Large intestine (tissue), 3 donors: ENCODE data around the gene PAMR1. TPM values are rescaled to one million over a fixed set of nuclear protein-coding genes. Genes with fewer than 3 reads are reported as not detected.

Experiments used
- DNase-seq, 2 donors: peaks; one replicate each; pipeline versions ENCODE4 v3.0.0 to v3.0.0-alpha.2; 2013
- H3K27ac ChIP-seq: one replicate; pipeline ENCODE4 v1.5.1; 2013; ENCODE audit warnings: low read length
- H3K27me3 ChIP-seq: 2 replicates; pipeline ENCODE4 v1.6.1; 2013; ENCODE audit warnings: low read length; ENCODE audit not compliant: control insufficient read depth, insufficient read depth
- H3K36me3 ChIP-seq: 2 replicates; pipeline ENCODE4 v1.6.1; 2013; ENCODE audit warnings: low read length; ENCODE audit not compliant: control insufficient read depth, insufficient read depth
- H3K4me1 ChIP-seq: one replicate; pipeline ENCODE4 v1.6.1; 2013; ENCODE audit warnings: low read length; ENCODE audit not compliant: control insufficient read depth, insufficient read depth
- H3K4me3 ChIP-seq: one replicate; pipeline ENCODE4 v1.5.1; 2013; ENCODE audit warnings: low read length
- H3K9me3 ChIP-seq: one replicate; pipeline ENCODE4 v1.6.1; 2013; ENCODE audit warnings: mild to moderate bottlenecking, low read depth, low read length, moderate library complexity; ENCODE audit not compliant: control insufficient read depth
- WGBS: methylation state at CpG from one replicate; pipeline ENCODE4 v1.1.5; 2013; ENCODE audit warnings: low lambda C conversion rate; ENCODE audit not compliant: insufficient coverage; 5-methylcytosine and 5-hydroxymethylcytosine counted together
- polyA plus RNA-seq: library from polyadenylated mRNA; unstranded; fragments of 120-200 nt; gene quantifications from one replicate; pipeline ENCODE4 v1.2.1, GENCODE V29; 2013

PAMR1 gene
- polyA plus RNA-seq, 1 donor: 8.3 TPM

DNA sequence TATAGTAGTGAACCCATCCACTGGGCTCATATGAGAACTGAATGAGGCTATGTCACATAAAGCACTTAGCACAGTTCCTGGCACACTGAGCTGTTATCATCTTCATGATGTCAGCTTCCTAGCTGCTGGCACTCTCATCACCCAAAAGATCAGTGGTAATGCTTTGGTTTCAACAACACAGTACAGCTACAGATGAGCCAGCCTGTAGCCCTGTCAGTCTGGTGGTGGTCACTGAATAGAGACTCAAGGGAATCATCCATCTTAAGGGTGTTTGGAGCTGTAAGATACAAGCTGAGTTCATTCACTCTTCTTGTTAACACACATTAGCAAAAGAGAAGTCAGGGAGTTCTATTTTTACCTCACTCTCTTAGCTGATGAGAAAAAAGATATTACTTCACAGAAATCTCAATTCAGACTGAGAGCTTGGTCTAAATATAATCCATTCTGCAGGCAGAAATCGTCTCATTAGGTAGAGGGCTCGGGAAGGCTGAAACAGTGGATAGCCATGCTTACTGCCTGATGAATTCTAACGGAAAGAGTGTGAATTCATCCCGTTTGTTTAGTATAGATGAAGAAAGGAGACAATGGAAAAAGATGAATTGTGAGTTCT, 99.7 kb downstream of the PAMR1 start:
- no peaks in the 10 kb centered on the region for H3K36me3 ChIP-seq
- H3K27ac ChIP-seq: no peak overlapping the region
- 70% methylated on average over 4 of the region's 4 CpGs for WGBS
- H3K9me3 ChIP-seq: no peaks in the 10 kb centered on the region
- H3K4me3 ChIP-seq: no peak overlapping the region
- H3K4me1 ChIP-seq: no peaks in the 10 kb centered on the region
- no peak for DNase-seq
- peaks cover 60% of the 10 kb centered on the region for H3K27me3 ChIP-seq

DNA sequence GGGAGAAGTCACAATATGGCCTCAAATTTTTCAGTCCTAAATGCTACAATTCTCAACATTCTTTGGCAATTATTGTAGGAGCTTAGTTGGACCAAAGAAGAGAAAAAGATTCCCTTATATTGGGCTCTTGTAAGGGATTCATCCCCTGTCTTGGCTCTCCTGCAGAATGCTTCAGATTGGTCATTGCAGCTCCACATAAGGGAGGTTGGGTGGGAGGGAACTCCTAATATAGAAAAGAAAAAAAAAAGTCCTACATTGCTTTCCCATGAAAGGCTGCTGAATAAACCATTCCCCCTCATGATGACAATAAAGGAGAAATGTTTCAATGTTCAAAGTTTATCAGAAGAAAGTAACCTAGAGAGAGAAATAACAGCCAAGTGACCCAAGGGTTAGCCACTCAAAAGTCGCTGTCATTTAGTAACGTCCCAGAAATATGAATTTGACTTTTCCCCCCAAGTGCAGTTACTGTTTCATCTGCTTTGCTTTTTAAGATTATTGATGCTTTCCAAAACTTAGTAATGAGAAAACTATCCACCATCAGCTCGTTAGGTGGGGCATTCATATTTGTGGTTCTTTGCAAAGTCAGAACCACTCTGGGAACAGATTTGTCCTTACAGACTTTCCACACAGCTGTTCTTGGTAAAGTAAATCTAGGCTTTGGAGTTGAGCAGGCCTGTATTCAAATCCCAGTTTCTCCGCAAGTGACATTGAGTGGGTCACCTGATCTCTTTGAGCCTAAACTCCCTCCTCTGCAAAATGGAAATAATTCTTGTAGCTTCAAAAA, 101.1 kb downstream of the PAMR1 start:
- no peak overlapping the region for H3K4me3 ChIP-seq
- no peak for DNase-seq
- peaks cover 66% of the 10 kb centered on the region for H3K27me3 ChIP-seq
- H3K9me3 ChIP-seq: peaks cover 4% of the 10 kb centered on the region
- no peaks in the 10 kb centered on the region for H3K36me3 ChIP-seq
- H3K27ac ChIP-seq: no peak overlapping the region
- WGBS: no CpG with 5 or more reads among the region's 4 CpGs
- peaks cover 2% of the 10 kb centered on the region for H3K4me1 ChIP-seq

GRCh38 chr11:35420371-35420770, 105.0 kb downstream of the PAMR1 start:
- Histone ChIP-seq H3K27me3 (peaks cover 85% of the 10 kb centered on the region), H3K4me1 (peaks cover 2% of the 10 kb centered on the region), H3K9me3 (peaks cover 8% of the 10 kb centered on the region), H3K36me3 (no peaks in the 10 kb centered on the region), H3K4me3 (peak overlapping the region; percentile 24), H3K27ac (no peak overlapping the region)
- no peak for DNase-seq
- no CpG with 5 or more reads among the region's 17 CpGs for WGBS

DNA sequence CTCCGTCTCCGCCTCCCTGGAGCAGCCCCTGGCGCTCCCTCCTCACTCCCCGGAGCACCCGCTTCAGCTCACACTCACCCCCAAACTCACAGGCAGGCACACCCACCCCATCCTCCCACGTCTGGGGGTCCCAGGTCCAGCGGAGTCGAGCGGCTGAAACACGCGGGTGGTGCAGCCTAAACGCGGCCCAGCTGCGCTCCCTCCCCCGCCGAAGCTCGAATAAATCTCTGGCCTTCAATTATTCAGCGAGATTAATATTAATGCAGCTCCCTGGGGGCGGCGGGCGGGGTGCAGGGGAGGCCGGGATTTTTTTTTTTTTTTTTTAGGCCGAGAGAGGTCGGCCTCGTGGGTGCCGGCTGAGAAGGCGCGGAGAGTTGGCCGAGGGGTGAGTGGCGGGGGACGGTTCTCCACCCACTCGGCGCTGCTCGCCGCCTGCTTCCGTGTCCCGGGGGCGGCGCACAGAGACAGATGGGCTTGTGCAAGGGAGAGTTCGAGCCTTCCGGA, 105.5 kb downstream of the PAMR1 start:
- Histone ChIP-seq H3K36me3 (no peaks in the 10 kb centered on the region), H3K27me3 (peaks cover 88% of the 10 kb centered on the region), H3K4me1 (peaks cover 2% of the 10 kb centered on the region), H3K4me3 (peak overlapping the region; percentile 24), H3K9me3 (peaks cover 8% of the 10 kb centered on the region), H3K27ac (no peak overlapping the region)
- WGBS: no CpG with 5 or more reads among the region's 41 CpGs
- DNase-seq: no peak

DNA sequence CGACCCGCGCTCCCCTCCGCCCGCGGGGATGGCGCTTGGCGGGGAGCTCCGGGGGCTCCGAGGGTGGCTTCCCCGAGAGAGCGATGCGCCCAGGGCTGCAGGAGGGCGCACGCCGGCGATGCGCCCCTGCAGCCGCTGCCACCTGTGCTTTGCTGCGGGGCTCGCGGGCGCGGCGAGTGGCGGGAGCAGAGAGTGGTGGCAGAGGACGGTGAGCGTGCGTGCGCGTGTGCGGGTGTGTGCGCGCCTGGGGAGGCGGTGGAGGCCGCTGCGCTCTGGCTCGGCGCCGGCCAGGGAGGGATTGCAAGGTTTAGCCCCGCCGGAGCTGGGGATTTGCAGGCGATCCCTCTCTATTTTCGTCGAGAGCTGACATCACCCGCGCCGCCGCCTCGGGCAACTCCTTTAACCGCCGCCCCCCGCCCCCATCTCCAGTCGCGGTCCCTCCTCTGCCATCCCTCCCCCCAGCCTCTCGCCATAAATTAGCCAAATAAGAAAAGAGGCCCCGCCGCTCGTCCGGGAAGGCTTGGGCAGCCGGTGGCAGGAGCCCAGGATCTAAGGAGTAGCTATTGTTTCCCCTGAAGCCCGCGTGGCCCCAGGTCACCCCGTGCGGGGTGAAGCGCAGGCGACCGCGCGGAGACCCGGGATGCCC, 106.1 kb downstream of the PAMR1 start, which contains the start of gene SLC1A2:
Gene SLC1A2 (minus strand): TSS at position 375 of the 646 bp plus-strand sequence. CDS start 592 bp downstream, outside the sequence.
- no CpG with 5 or more reads among the region's 71 CpGs for WGBS
- Histone ChIP-seq H3K4me3 (peak within 1 kb of the TSS; percentile 30), H3K9me3 (peaks cover 8% of the 10 kb centered on the region), H3K27ac (no peak within 1 kb of the TSS), H3K27me3 (peaks cover 90% of the 10 kb centered on the region), H3K4me1 (peaks cover 2% of the 10 kb centered on the region), H3K36me3 (no peaks in the 10 kb centered on the region)
- DNase-seq: peak in 1 of 2 donors; percentile 16

- no peak overlapping the region for H3K27ac ChIP-seq
- H3K4me1 ChIP-seq: peaks cover 2% of the 10 kb centered on the region
- peak overlapping the region; percentile 30 for H3K4me3 ChIP-seq
- H3K36me3 ChIP-seq: no peaks in the 10 kb centered on the region
- peaks cover 86% of the 10 kb centered on the region for H3K27me3 ChIP-seq
- WGBS: no CpG with 5 or more reads among the region's 69 CpGs
- H3K9me3 ChIP-seq: peaks cover 8% of the 10 kb centered on the region
- DNase-seq: peak in 1 of 2 donors; percentile 23
Observed at GRCh38 chr11:35418282-35419183, 106.9 kb downstream of the PAMR1 start.

DNA sequence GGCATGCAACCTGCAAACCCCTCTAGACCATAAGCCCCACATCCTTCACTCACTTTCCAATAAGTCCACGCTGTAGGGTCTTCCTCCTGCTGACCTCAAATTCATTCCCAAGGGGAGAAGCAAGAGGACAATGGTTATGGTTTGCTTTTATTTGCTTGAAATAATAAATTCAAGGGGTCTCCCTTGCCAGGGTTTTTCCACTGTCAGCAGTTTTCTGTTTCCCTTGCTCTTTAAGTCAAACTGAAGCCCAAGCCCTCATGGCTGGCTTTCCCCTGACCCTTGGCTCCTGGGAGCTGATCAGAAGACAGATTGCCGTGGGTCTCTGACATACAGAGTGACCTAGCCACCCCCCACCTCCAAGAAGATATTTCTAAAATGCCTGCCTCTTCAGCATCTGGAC, 109.9 kb downstream of the PAMR1 start:
- Histone ChIP-seq H3K9me3 (peaks cover 8% of the 10 kb centered on the region), H3K4me3 (no peak overlapping the region), H3K27me3 (peaks cover 64% of the 10 kb centered on the region), H3K4me1 (peaks cover 2% of the 10 kb centered on the region), H3K27ac (no peak overlapping the region), H3K36me3 (no peaks in the 10 kb centered on the region)
- no CpG with 5 or more reads among the region's 2 CpGs for WGBS
- no peak for DNase-seq

DNA sequence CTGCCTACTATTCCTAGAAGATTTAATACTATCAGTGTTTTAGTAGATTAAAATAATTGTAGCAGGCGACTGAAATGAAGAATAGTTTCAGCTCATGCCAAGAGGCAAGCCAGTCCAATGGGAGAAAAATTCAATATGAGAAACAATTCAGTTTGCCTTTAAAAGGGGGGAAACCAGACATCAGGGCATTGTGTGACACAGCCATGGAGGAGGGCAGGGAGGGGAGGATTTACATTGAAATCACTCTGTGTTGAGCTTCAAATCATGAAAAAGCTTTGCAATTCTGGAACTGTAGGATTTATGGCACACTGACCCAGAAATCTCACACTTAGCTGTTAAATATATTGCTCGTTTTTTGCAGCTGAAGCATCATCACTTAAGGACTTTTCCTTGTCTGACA, 110.6 kb downstream of the PAMR1 start:
- Histone ChIP-seq H3K36me3 (no peaks in the 10 kb centered on the region), H3K4me3 (no peak overlapping the region), H3K27ac (no peak overlapping the region), H3K9me3 (peaks cover 8% of the 10 kb centered on the region), H3K27me3 (peaks cover 59% of the 10 kb centered on the region), H3K4me1 (peaks cover 1% of the 10 kb centered on the region)
- no CpG with 5 or more reads among the region's 2 CpGs for WGBS
- DNase-seq: no peak

DNA sequence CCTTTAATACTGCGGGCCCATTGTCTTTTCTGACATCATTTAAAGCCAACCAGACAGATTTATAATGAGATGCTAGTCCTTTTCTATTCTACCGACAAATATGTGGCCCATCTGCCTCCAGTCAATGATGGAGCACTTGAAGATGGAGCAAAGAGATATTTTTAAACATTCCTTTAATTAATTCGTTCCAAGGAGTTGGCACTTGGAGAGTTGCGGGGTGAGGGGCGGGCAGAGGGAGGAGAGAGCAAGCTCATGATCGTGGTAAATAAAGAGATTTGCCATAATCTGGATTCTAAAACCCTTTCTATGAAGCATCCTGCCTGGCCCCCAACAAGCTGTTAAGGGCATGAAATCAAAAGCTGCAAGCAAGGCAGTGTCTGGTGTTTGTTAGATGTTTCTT, 111.1 kb downstream of the PAMR1 start:
- no peak overlapping the region for H3K27ac ChIP-seq
- no peaks in the 10 kb centered on the region for H3K36me3 ChIP-seq
- DNase-seq: no peak
- H3K27me3 ChIP-seq: peaks cover 56% of the 10 kb centered on the region
- no peak overlapping the region for H3K4me3 ChIP-seq
- H3K9me3 ChIP-seq: peaks cover 4% of the 10 kb centered on the region
- no CpG with 5 or more reads among the region's 6 CpGs for WGBS
- H3K4me1 ChIP-seq: no peaks in the 10 kb centered on the region
